ENCODE results near the gene DSTN. TPM values are rescaled to one million over a fixed set of nuclear protein-coding genes. Genes with fewer than 3 reads are reported as not detected.

DSTN gene
- total RNA-seq, 2 experiments from 2014 or later: 56.7 to 57.5 TPM

DNA sequence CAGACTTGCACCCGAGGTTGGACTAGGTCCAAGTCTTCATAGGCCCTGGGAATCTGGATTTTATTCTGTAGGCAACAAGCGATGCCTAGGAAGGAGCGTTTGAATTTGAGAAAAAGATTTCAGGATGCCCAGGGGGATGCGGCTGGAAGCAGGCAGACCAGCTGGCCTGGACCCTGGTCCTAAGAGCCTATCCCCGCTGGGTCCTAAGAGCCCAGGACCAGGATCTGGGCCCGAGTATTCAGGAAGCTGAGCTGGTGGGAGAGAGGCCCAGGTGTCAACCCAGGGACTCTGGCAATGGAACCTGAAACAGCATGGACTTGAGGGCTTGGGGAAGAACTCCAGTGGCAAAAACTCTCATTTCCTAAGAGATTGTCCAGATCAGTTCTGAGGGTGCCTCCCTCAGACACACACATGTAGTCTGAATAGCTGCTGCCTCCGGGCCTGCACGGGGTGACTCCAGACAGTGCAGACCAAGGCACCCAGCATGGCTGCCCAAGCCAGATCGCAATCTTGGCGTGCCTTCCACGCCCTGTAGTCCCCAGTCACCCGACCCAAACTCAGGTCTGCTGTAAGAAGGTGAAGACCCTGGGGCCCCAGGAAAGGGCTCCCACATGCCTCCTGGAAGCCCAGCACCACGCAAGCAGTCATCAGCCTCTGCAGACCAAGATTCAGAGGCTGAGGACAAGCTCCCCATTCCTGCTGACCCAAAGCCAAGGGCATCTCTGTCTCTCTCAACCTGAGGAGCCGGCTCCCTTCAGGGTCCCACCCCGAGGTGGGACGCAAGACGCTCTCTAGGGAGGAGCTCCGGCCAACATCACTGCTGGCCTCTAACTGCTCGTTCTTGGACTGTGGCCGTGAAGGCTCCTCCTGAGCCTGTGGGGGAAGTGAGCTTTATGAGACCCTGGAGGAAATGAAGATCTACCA lies 77.8 kb downstream of the DSTN start:
- H3K27me3 Mint-ChIP-seq: no peaks in the 10 kb centered on the region
- no peak overlapping the region for H3K4me3 Mint-ChIP-seq
- H3K4me1 Mint-ChIP-seq: peaks cover 9% of the 10 kb centered on the region
- no peaks in the 10 kb centered on the region for H3K36me3 Mint-ChIP-seq
- no peak overlapping the region for H3K27ac Mint-ChIP-seq
- no peaks in the 10 kb centered on the region for H3K9me3 Mint-ChIP-seq
- DNase-seq: no peak

- DNase-seq: no peak
- no peak overlapping the region for H3K27ac Mint-ChIP-seq
- H3K4me1 Mint-ChIP-seq: peaks cover 9% of the 10 kb centered on the region
- H3K9me3 Mint-ChIP-seq: no peaks in the 10 kb centered on the region
- no peaks in the 10 kb centered on the region for H3K36me3 Mint-ChIP-seq
- H3K4me3 Mint-ChIP-seq: no peak overlapping the region
- no peaks in the 10 kb centered on the region for H3K27me3 Mint-ChIP-seq
Observed at GRCh38 chr20:17648315-17648646, 78.4 kb downstream of the DSTN start.

DNA sequence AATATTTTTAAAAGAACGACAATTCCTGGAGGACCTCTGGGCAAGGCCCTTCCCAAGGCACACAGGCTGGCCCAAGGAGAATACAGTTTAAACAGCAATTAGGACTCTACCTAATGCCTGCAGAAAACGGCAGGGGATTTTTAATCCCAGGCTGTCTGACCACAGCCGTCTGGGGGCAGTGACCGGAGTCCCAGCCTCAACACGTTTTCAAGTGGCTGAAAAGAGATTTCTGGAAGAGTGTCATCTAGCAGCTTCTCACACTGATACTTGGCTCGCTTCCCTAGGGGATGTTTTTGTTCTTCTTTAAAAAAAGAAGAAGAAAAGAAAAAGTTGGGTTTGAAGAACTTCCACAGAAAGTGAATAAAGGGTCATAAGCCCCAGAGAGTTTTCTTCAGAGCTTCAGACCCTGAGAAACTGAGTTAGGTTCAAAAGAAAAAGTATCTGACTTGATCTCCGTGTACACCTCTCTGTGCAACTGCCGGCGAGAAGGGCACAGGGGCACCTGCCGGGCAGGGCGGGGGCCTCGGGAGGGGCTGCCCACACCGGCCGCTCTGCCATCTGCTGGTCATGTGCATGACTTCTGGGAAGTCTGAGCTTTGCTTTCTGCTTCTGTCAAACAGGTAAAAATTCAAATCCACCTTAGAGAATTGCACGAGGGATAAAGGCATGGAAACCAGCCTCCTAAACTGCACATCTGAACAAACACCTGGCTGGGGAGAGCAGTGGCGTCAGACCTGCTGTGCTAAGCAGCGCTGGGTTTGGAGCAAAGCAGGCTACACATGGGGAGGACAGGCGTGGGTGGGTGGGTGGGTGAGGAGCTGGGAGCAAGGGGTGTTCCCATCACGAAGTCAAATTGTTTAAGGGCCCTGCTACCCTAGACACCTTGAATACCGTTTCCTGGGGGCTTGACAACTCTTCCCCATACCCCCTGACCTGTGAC lies 79.2 kb downstream of the DSTN start:
- H3K9me3 Mint-ChIP-seq: no peaks in the 10 kb centered on the region
- no peaks in the 10 kb centered on the region for H3K27me3 Mint-ChIP-seq
- peak; percentile 36 for DNase-seq
- H3K4me3 Mint-ChIP-seq: no peak overlapping the region
- no peak overlapping the region for H3K27ac Mint-ChIP-seq
- H3K4me1 Mint-ChIP-seq: peaks cover 9% of the 10 kb centered on the region
- no peaks in the 10 kb centered on the region for H3K36me3 Mint-ChIP-seq

- Mint-ChIP-seq H3K27ac (no peak overlapping the region), H3K27me3 (no peaks in the 10 kb centered on the region), H3K9me3 (no peaks in the 10 kb centered on the region), H3K4me3 (no peak overlapping the region), H3K4me1 (peaks cover 9% of the 10 kb centered on the region), H3K36me3 (no peaks in the 10 kb centered on the region)
- no peak for DNase-seq
Observed at GRCh38 chr20:17650301-17651128, 80.6 kb downstream of the DSTN start.

GRCh38 chr20:17651129-17651759 lies 81.4 kb downstream of the DSTN start:
- no peak overlapping the region for H3K27ac Mint-ChIP-seq
- peaks cover 9% of the 10 kb centered on the region for H3K4me1 Mint-ChIP-seq
- no peaks in the 10 kb centered on the region for H3K9me3 Mint-ChIP-seq
- H3K4me3 Mint-ChIP-seq: no peak overlapping the region
- no peak for DNase-seq
- no peaks in the 10 kb centered on the region for H3K27me3 Mint-ChIP-seq
- H3K36me3 Mint-ChIP-seq: no peaks in the 10 kb centered on the region

DNA sequence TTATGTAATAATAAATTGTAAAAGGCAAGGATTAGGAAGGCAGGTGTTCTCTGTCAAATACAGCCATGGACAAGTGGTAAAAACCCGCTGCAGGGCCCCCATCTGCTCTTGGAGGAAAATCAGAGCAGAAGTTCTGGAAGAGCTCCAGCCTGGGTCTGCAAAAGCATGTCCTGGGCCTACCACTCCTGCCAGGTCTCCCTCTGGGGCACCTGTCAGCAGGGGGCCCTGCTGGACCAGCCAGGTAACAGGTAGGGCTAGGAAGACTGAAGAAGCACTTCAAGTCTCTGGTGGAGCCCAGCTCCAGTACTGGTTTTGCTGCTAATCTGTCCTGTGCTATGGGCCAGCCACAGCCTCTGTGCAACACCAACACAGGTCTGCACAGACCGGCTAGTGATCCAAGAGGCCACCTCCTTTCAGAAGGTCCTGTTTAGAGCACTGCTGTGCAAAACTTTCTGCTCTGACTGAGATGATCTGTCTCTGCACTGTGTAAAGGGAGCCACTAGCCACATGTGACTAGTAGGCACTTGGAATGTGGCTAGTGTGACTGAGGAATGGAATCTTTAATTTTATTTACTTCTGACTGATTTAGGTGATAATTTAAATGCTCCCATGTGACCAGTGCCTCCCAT lies 82.0 kb downstream of the DSTN start:
- Mint-ChIP-seq H3K27ac (no peak overlapping the region), H3K9me3 (no peaks in the 10 kb centered on the region), H3K4me3 (no peak overlapping the region), H3K36me3 (peaks cover 2% of the 10 kb centered on the region), H3K4me1 (peaks cover 9% of the 10 kb centered on the region), H3K27me3 (no peaks in the 10 kb centered on the region)
- DNase-seq: no peak

- Mint-ChIP-seq H3K4me1 (peaks cover 9% of the 10 kb centered on the region), H3K9me3 (no peaks in the 10 kb centered on the region), H3K27ac (no peak overlapping the region), H3K27me3 (no peaks in the 10 kb centered on the region), H3K36me3 (peaks cover 3% of the 10 kb centered on the region), H3K4me3 (no peak overlapping the region)
- no peak for DNase-seq
Observed at GRCh38 chr20:17652411-17652810, 82.5 kb downstream of the DSTN start.

GRCh38 chr20:17653835-17654648 lies 84.2 kb downstream of the DSTN start:
- no peak for DNase-seq
- no peak overlapping the region for H3K4me3 Mint-ChIP-seq
- H3K4me1 Mint-ChIP-seq: peaks cover 5% of the 10 kb centered on the region
- H3K27me3 Mint-ChIP-seq: no peaks in the 10 kb centered on the region
- peaks cover 2% of the 10 kb centered on the region for H3K9me3 Mint-ChIP-seq
- no peak overlapping the region for H3K27ac Mint-ChIP-seq
- H3K36me3 Mint-ChIP-seq: peaks cover 14% of the 10 kb centered on the region

DNA sequence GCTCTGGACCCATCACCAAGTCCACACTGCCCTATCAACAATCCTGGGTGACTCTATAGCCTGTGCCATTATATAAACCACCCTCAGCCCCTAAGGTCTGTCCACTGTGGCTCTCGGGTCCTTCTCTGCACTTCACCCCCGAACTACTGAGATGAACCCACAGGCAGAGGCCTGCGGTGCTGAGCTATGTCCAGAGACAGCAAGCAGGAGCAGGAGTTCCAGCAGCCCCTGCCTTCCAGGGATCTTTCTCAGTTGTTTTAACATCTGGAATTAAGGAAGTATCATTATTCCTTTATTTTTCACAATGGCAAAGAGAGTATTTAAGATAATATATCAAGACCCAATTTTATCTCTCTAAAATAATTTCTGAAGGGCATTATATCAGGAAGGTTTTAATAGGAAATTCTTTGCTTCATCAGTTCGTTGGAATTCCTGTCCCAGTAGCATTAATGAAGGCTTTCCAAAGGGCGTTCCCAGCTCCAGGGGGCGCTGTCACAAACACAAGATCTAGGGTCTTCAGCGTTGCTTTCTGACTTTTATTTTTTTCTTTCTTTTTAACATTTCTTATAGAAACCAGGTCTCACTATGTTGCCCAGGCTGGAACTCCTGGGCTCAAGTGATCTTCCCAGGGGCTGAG lies 84.9 kb downstream of the DSTN start:
- no peaks in the 10 kb centered on the region for H3K27me3 Mint-ChIP-seq
- H3K27ac Mint-ChIP-seq: no peak overlapping the region
- H3K9me3 Mint-ChIP-seq: peaks cover 2% of the 10 kb centered on the region
- peaks cover 17% of the 10 kb centered on the region for H3K36me3 Mint-ChIP-seq
- DNase-seq: no peak
- H3K4me1 Mint-ChIP-seq: peaks cover 3% of the 10 kb centered on the region
- no peak overlapping the region for H3K4me3 Mint-ChIP-seq

DNA sequence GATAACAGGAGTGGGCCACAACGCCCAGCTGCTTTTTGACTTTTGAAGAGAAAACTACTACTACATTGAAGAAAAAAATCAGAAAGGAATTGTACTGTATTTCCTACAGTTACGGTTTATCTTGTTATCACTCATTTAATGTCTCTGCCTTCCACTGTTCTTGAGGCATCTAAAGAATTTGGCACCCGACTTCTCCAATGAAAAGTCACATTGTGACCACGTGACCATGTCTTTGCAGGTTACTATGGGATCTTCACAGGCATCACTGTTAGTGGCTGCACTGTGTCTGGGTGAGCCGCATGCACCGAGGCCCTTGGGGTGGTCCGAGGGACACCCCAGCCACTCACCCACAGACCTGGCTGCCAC lies 85.4 kb downstream of the DSTN start:
- H3K27ac Mint-ChIP-seq: no peak overlapping the region
- no peak for DNase-seq
- no peaks in the 10 kb centered on the region for H3K27me3 Mint-ChIP-seq
- H3K36me3 Mint-ChIP-seq: peaks cover 21% of the 10 kb centered on the region
- peaks cover 2% of the 10 kb centered on the region for H3K4me1 Mint-ChIP-seq
- peaks cover 2% of the 10 kb centered on the region for H3K9me3 Mint-ChIP-seq
- no peak overlapping the region for H3K4me3 Mint-ChIP-seq

DNA sequence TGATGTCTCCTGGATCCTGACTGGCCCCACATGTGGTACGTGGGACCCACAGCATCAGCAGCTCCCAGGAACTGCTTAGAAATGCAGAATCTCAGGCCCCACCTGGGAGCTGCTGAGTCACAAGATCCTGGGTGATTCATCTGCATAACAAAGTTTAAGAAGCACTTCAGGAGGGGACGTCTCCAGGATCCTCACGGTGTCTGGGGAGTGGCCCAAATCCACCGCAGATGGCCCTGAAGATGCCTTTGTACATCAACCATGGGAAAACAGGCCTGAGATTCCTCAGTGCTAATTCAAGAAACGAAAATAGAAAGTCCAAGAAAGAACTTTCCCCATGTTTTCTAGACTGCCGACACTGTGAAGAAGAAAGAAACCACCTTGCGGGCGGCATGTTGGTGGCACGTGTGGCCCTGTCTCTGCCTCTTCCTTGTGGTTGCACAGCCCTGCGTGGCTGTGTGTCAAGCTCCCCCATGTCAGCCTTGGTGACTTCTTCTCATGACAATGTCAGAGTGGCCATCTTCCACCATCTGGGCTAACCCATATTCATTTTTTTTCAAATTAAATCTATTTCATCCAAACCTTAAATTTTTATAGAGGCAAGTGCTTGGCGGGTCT lies 86.1 kb downstream of the DSTN start:
- Mint-ChIP-seq H3K27me3 (no peaks in the 10 kb centered on the region), H3K36me3 (peaks cover 25% of the 10 kb centered on the region), H3K4me3 (no peak overlapping the region), H3K27ac (no peak overlapping the region), H3K4me1 (no peaks in the 10 kb centered on the region), H3K9me3 (peaks cover 2% of the 10 kb centered on the region)
- no peak for DNase-seq

DNA sequence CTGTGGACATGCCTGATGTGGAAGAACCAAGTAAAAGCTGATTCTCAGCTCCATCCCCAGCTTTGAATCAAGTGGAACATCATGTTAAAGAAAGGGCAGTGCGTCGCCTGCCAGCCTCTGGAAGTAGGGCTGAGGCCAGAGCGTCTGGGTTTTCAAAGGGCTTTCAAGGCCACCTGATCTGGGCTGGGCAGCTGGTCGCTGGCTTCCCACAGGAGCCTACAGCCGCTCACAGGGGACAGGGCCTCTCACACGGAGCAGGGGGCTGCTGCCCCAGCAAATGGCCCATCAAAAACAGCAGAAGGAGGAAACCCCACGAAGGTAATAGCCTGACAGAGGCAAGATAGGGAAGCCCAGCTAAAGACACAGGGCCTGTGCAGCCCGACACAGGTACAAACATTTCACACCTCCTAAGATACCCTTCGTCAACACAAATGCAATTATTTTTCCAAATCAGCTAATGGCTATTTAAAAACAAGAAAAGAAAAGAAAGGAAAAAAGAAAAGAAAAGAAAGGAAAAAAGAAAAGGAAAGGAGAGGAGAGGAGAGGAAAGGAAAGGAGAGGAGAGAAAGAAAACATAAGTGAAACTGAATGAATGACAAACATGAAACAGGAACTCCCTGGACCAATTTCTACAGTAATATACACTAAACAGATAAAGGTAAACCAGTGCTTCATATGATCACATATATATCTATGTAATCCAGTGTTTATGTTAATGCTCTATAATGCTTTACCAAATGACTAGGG lies 87.4 kb downstream of the DSTN start:
- Mint-ChIP-seq H3K27ac (no peak overlapping the region), H3K4me3 (no peak overlapping the region), H3K9me3 (peaks cover 2% of the 10 kb centered on the region), H3K4me1 (peaks cover 6% of the 10 kb centered on the region), H3K27me3 (no peaks in the 10 kb centered on the region), H3K36me3 (peaks cover 25% of the 10 kb centered on the region)
- DNase-seq: no peak
